Measurements from ENCODE around the gene ERICH2. TPM values are rescaled to one million over a fixed set of nuclear protein-coding genes. Genes with fewer than 3 reads are reported as not detected.
A peak's percentile ranks its signal among the peaks of the same experiment; 100 is the strongest.

ERICH2 gene
- polyA plus RNA-seq, 1 experiment = not detected

DNA sequence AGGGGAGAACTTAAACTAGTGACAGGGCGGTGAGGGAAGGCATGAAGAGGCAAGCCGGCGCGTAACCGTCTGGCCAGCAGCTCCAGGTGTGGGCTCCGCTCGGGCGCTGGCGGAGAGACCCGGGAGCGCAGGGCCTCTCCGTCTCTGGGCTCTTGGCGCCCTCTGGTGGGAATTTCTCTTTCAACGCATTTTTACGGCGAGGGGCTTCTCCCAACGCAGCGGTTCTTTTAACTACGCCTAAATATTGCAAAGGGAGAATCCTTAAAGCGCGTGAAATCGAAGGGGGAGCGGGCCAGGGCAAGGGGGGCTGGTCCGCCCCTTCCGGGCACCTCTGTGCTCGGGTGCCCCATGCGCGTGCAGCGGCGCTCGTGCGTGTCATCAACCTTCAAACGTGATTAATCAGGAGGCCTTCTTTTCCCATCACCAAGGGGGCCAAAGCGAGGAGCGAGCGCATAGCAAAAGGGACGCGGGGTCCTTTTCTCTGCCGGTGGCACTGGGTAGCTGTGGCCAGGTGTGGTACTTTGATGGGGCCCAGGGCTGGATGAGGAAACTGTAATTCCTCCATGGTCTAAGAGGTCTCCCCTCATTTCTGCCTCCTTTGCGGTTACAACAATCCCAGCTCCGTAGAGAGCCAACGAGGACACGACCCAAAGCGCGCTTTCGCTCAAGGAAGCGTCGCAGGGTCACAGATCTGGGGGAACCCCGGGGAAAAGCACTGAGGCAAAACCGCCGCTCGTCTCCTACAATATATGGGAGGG is 45.7 kb downstream of the ERICH2 start:
- H3K4me3 ChIP-seq (ENCODE audit: low read depth, low read length) = peak overlapping the region; percentile 46
- ChIA-PET POLR2A (no interaction called here), CTCF (interaction anchor here (0.8 to 5.9 kb wide), 14 partner anchors 14 to 580 kb away, joined by 3 to 69 read pairs (median 4); no protein-coding TSS in a partner anchor)
- DNase-seq (ENCODE audit: low read depth) = no peak
- H3K27me3 ChIP-seq (ENCODE audit: control insufficient read depth, insufficient read depth, low read length) = peaks cover 53% of the 10 kb centered on the region
- TF ChIP-seq, protein P1, sequence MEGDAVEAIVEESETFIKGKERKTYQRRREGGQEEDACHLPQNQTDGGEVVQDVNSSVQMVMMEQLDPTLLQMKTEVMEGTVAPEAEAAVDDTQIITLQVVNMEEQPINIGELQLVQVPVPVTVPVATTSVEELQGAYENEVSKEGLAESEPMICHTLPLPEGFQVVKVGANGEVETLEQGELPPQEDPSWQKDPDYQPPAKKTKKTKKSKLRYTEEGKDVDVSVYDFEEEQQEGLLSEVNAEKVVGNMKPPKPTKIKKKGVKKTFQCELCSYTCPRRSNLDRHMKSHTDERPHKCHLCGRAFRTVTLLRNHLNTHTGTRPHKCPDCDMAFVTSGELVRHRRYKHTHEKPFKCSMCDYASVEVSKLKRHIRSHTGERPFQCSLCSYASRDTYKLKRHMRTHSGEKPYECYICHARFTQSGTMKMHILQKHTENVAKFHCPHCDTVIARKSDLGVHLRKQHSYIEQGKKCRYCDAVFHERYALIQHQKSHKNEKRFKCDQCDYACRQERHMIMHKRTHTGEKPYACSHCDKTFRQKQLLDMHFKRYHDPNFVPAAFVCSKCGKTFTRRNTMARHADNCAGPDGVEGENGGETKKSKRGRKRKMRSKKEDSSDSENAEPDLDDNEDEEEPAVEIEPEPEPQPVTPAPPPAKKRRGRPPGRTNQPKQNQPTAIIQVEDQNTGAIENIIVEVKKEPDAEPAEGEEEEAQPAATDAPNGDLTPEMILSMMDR (IDR thresholded peaks at IDR 0.05; ENCODE audit: insufficient read depth, low read depth, low read length) = peak; percentile 75
- no peaks in the 10 kb centered on the region for H3K36me3 ChIP-seq (ENCODE audit: control insufficient read depth, insufficient read depth, low read length)

- DNase-seq (ENCODE audit: low read depth) = no peak
- TF ChIP-seq, protein P1 (IDR thresholded peaks at IDR 0.05; ENCODE audit: insufficient read depth, low read depth, low read length) = no peak
Measured at GRCh38 chr2:170816504-170817092, 46.4 kb downstream of the ERICH2 start, which contains the start of gene GAD1. TSS of gene GAD1 (plus strand) at chr2:170816887. CDS start at chr2:170818592, 1,705 bp downstream.

GRCh38 chr2:170817093-170818035 is 47.2 kb downstream of the ERICH2 start:
- ChIA-PET CTCF (interaction anchor here (0.6 to 5.9 kb wide), 6 partner anchors 56 to 841 kb away, joined by 3 to 69 read pairs (median 6); no protein-coding TSS in a partner anchor), POLR2A (no interaction called here)
- no peak for DNase-seq (ENCODE audit: low read depth)
- H3K4me3 ChIP-seq (ENCODE audit: low read depth, low read length) = peak overlapping the region; percentile 46
- H3K27me3 ChIP-seq (ENCODE audit: control insufficient read depth, insufficient read depth, low read length) = peaks cover 66% of the 10 kb centered on the region
- no peaks in the 10 kb centered on the region for H3K36me3 ChIP-seq (ENCODE audit: control insufficient read depth, insufficient read depth, low read length)
- TF ChIP-seq, protein P1 (IDR thresholded peaks at IDR 0.05; ENCODE audit: insufficient read depth, low read depth, low read length) = no peak

More at GRCh38 chr2:170816504-170817092, 46.4 kb downstream of the ERICH2 start, which contains the start of gene GAD1:
- H3K27me3 ChIP-seq (ENCODE audit: control insufficient read depth, insufficient read depth, low read length) = peaks cover 60% of the 10 kb centered on the region
- peak within 1 kb of the TSS; percentile 46 for H3K4me3 ChIP-seq (ENCODE audit: low read depth, low read length)
- ChIA-PET POLR2A (no interaction called here), CTCF (interaction anchor here (0.6 to 5.9 kb wide), 10 partner anchors 56 to 840 kb away, joined by 3 to 69 read pairs (median 5); no protein-coding TSS in a partner anchor)
- no peaks in the 10 kb centered on the region for H3K36me3 ChIP-seq (ENCODE audit: control insufficient read depth, insufficient read depth, low read length)

- peak overlapping the region; percentile 46 for H3K4me3 ChIP-seq (ENCODE audit: low read depth, low read length)
- DNase-seq (ENCODE audit: low read depth) = no peak
- TF ChIP-seq, protein P1 (IDR thresholded peaks at IDR 0.05; ENCODE audit: insufficient read depth, low read depth, low read length) = no peak
Measured at GRCh38 chr2:170818036-170818751, 48.0 kb downstream of the ERICH2 start.

More at GRCh38 chr2:170818036-170818751, 48.0 kb downstream of the ERICH2 start:
- ChIA-PET CTCF (no interaction called here), POLR2A (no interaction called here)
- no peaks in the 10 kb centered on the region for H3K36me3 ChIP-seq (ENCODE audit: control insufficient read depth, insufficient read depth, low read length)
- peaks cover 69% of the 10 kb centered on the region for H3K27me3 ChIP-seq (ENCODE audit: control insufficient read depth, insufficient read depth, low read length)

All from BJ (cell line).